ENCODE measurements around the gene BCDIN3D. TPM values are rescaled to one million over a fixed set of nuclear protein-coding genes. Genes with fewer than 3 reads are reported as not detected.

Gene BCDIN3D
- total RNA-seq, 1 experiment from 2014 or later: 4.5 TPM

GRCh38 chr12:49824895-49825294 is 18.0 kb downstream of the BCDIN3D start:
- Histone ChIP-seq H3F3A (ENCODE audit: low read length, unreplicated experiment) (no peaks in the 10 kb centered on the region), H3K9ac (ENCODE audit: low read length) (no peak overlapping the region), H3K9me2 (replicated peaks; ENCODE audit: low read length) (no peaks in the 10 kb centered on the region), H2AFZ (ENCODE audit: low read length) (no peak overlapping the region), H3K79me2 (ENCODE audit: low read length) (peaks cover 30% of the 10 kb centered on the region), H3K4me3 (ENCODE audit: low read length) (no peak overlapping the region), H3K27me3 (ENCODE audit: low read length) (no peaks in the 10 kb centered on the region), H3K36me3 (ENCODE audit: low read depth, low read length) (no peaks in the 10 kb centered on the region), H3K4me1 (ENCODE audit: insufficient read depth, low read length) (peaks cover 20% of the 10 kb centered on the region), H3K4me2 (ENCODE audit: low read length) (no peak overlapping the region), H3K27ac (ENCODE audit: low read length) (no peak overlapping the region), H4K20me1 (ENCODE audit: low read length) (no peaks in the 10 kb centered on the region), H3K9me3 (ENCODE audit: low read length) (no peaks in the 10 kb centered on the region)
- ChIA-PET POLR2A (ENCODE audit: unreplicated experiment) (no interaction called here), CTCF (no interaction called here)
- no peak for ATAC-seq
- TF ChIP-seq EZH2 (IDR thresholded peaks at IDR 0.05; ENCODE audit: low read length, unreplicated experiment): no peak
- no peak for TF ChIP-seq CTCF (conservative IDR thresholded peaks at IDR 0.05; ENCODE audit: low read depth, low read length)
- no TSS peak for BruUV-seq (replicated peaks)
- DNase-seq: no peak
- intact Hi-C loops (cut with micrococcal nuclease): no loop called here

GRCh38 chr12:49824416-49824815 is 18.5 kb downstream of the BCDIN3D start:
- POLR2A ChIA-PET (ENCODE audit: unreplicated experiment): no interaction called here
- H3K79me2 ChIP-seq (ENCODE audit: low read length): peaks cover 30% of the 10 kb centered on the region
- H4K20me1 ChIP-seq (ENCODE audit: low read length): no peaks in the 10 kb centered on the region

GRCh38 chr12:49823951-49824350 is 19.0 kb downstream of the BCDIN3D start:
- Histone ChIP-seq H3K9me2 (replicated peaks; ENCODE audit: low read length) (no peaks in the 10 kb centered on the region), H4K20me1 (ENCODE audit: low read length) (no peaks in the 10 kb centered on the region), H3K9me3 (ENCODE audit: low read length) (no peaks in the 10 kb centered on the region), H3K36me3 (ENCODE audit: low read depth, low read length) (no peaks in the 10 kb centered on the region), H3K27me3 (ENCODE audit: low read length) (no peaks in the 10 kb centered on the region), H2AFZ (ENCODE audit: low read length) (no peak overlapping the region), H3F3A (ENCODE audit: low read length, unreplicated experiment) (no peaks in the 10 kb centered on the region), H3K4me3 (ENCODE audit: low read length) (no peak overlapping the region), H3K9ac (ENCODE audit: low read length) (no peak overlapping the region), H3K4me2 (ENCODE audit: low read length) (no peak overlapping the region), H3K79me2 (ENCODE audit: low read length) (peaks cover 30% of the 10 kb centered on the region), H3K4me1 (ENCODE audit: insufficient read depth, low read length) (peaks cover 15% of the 10 kb centered on the region), H3K27ac (ENCODE audit: low read length) (no peak overlapping the region)
- ChIA-PET POLR2A (ENCODE audit: unreplicated experiment) (no interaction called here), CTCF (no interaction called here)
- intact Hi-C loops (cut with micrococcal nuclease): no loop called here
- ATAC-seq: no peak
- TF ChIP-seq EZH2phosphoT487 (IDR thresholded peaks at IDR 0.05; ENCODE audit: borderline replicate concordance, low read length) (no peak), EZH2 (IDR thresholded peaks at IDR 0.05; ENCODE audit: low read length, unreplicated experiment) (no peak), CTCF (conservative IDR thresholded peaks at IDR 0.05; ENCODE audit: low read depth, low read length) (no peak)
- BruUV-seq (replicated peaks): no TSS peak
- no peak for DNase-seq

More at GRCh38 chr12:49824416-49824815, 18.5 kb downstream of the BCDIN3D start:
- H3F3A ChIP-seq (ENCODE audit: low read length, unreplicated experiment): no peaks in the 10 kb centered on the region
- H2AFZ ChIP-seq (ENCODE audit: low read length): no peak overlapping the region
- H3K36me3 ChIP-seq (ENCODE audit: low read depth, low read length): no peaks in the 10 kb centered on the region
- H3K4me3 ChIP-seq (ENCODE audit: low read length): no peak overlapping the region
- TF ChIP-seq EZH2 (IDR thresholded peaks at IDR 0.05; ENCODE audit: low read length, unreplicated experiment) (no peak), EZH2phosphoT487 (IDR thresholded peaks at IDR 0.05; ENCODE audit: borderline replicate concordance, low read length) (no peak), CTCF (conservative IDR thresholded peaks at IDR 0.05; ENCODE audit: low read depth, low read length) (no peak)
- H3K27me3 ChIP-seq (ENCODE audit: low read length): no peaks in the 10 kb centered on the region
- no peaks in the 10 kb centered on the region for H3K9me2 ChIP-seq (replicated peaks; ENCODE audit: low read length)
- intact Hi-C loops (cut with micrococcal nuclease): no loop called here
- DNase-seq: no peak
- no TSS peak for BruUV-seq (replicated peaks)
- no peak overlapping the region for H3K27ac ChIP-seq (ENCODE audit: low read length)
- CTCF ChIA-PET: no interaction called here
- no peak for ATAC-seq
- H3K9ac ChIP-seq (ENCODE audit: low read length): no peak overlapping the region
- H3K4me1 ChIP-seq (ENCODE audit: insufficient read depth, low read length): peaks cover 20% of the 10 kb centered on the region
- no peaks in the 10 kb centered on the region for H3K9me3 ChIP-seq (ENCODE audit: low read length)
- H3K4me2 ChIP-seq (ENCODE audit: low read length): no peak overlapping the region
